Tibial artery (tissue), 4 donors: ENCODE data around the gene PARP8.

Experiments used
- DNase-seq, 2 donors: peaks; one replicate each; pipeline ENCODE4 v3.0.0-alpha.2; 2019
- H3K27ac ChIP-seq, 2 donors: fragments of 200-600 bp; sonication (generic) in 1 of 2; 1 replicate in 1 of 2; 2 replicates in 1 of 2; pipeline ENCODE4 v1.5.1; 2018 to 2019; ENCODE audit warnings: mild to moderate bottlenecking in 1 of 2
- H3K27me3 ChIP-seq, 2 donors: fragments of 200-600 bp; sonication (generic) in 1 of 2; one replicate each; pipeline versions ENCODE4 v1.5.1 to v1.6.0; 2016 to 2019
- H3K36me3 ChIP-seq, 3 donors: fragments of 200-600 bp; sonication (generic) in 2 of 3; one replicate each; pipeline ENCODE4 v1.5.1; 2016 to 2019; ENCODE audit warnings: mild to moderate bottlenecking in 2 of 3
- H3K4me1 ChIP-seq, 4 donors: fragments of 200-600 bp; sonication (generic) in 2 of 4; 1 replicate in 3 of 4; 2 replicates in 1 of 4; pipeline ENCODE4 v1.5.1; 2016 to 2019
- H3K4me3 ChIP-seq, 2 donors: fragments of 200-600 bp; sonication (generic) in 1 of 2; 1 replicate in 1 of 2; 2 replicates in 1 of 2; pipeline ENCODE4 v1.5.1; 2018 to 2019; ENCODE audit warnings: mild to moderate bottlenecking in 2 of 2
- H3K9me3 ChIP-seq, 3 donors: fragments of 200-600 bp; sonication (generic) in 1 of 3; one replicate each; pipeline ENCODE4 v1.5.1; 2016 to 2019
- intact Hi-C: fragments of 100-400 bp; cut with DNase I; formaldehyde crosslinking; loops from one replicate; pipeline ENCODE4 v1.15.0; 2023; ENCODE audit warnings: low total_unique reads
- TF ChIP-seq, protein P1 (sequence below), 2 experiments: fragments of 200-600 bp in 1 of 2; fragments of 450-650 bp in 1 of 2; IDR thresholded peaks; one replicate each; pipeline ENCODE4 v1.5.1; 2017 to 2019; ENCODE audit warnings: antibody characterized with exemption in 2 of 2, mild to moderate bottlenecking in 1 of 2, moderate library complexity in 1 of 2

The PARP8 gene

DNA sequence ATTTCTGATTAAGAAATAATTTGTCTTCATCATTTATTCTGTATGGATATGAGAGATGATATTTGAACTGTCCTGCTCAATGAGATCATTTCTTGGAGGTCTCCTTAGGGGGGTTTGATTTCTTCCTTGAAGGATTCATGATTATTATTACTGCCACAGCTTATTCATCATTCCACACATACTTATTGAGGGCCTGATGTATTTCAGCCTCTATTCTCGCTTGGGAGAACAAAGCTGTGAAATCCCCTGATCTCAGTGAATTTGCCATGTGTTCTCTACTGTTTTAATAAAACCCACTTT lies 36.9 kb downstream of the PARP8 start:
- Histone ChIP-seq H3K4me1 (peaks cover 0 to 10% (median 0%) of the 10 kb centered on the region in 4 donors), H3K27me3 (no peaks in the 10 kb centered on the region), H3K9me3 (no peaks in the 10 kb centered on the region), H3K27ac (no peak overlapping the region), H3K36me3 (no peaks in the 10 kb centered on the region), H3K4me3 (no peak overlapping the region)
- no peak for DNase-seq
- TF ChIP-seq, protein P1, sequence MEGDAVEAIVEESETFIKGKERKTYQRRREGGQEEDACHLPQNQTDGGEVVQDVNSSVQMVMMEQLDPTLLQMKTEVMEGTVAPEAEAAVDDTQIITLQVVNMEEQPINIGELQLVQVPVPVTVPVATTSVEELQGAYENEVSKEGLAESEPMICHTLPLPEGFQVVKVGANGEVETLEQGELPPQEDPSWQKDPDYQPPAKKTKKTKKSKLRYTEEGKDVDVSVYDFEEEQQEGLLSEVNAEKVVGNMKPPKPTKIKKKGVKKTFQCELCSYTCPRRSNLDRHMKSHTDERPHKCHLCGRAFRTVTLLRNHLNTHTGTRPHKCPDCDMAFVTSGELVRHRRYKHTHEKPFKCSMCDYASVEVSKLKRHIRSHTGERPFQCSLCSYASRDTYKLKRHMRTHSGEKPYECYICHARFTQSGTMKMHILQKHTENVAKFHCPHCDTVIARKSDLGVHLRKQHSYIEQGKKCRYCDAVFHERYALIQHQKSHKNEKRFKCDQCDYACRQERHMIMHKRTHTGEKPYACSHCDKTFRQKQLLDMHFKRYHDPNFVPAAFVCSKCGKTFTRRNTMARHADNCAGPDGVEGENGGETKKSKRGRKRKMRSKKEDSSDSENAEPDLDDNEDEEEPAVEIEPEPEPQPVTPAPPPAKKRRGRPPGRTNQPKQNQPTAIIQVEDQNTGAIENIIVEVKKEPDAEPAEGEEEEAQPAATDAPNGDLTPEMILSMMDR (IDR thresholded peaks at IDR 0.05), result no peak
- intact Hi-C loops, result no loop called here

DNA sequence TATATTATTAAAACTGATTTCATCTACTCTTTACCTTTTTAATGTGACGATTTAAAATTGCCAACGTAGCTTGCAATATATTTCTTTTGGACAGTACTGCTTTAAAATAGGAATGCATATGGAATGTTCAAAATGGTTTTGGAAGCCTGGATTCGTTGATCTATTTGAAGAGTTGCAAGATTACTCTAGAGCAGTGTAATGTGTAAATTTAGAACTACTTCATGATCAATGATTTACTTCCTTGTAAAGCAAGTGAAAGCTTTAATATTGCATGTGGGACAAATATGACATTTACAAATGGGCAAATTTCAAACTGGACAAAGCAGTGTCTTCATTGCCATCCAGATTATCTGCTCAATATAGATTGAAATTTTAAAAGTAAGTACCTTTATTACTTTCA lies 38.3 kb downstream of the PARP8 start:
- peaks cover 0 to 15% (median 0%) of the 10 kb centered on the region in 4 donors for H3K4me1 ChIP-seq
- TF ChIP-seq, protein P1 (IDR thresholded peaks at IDR 0.05), result no peak
- H3K36me3 ChIP-seq, result no peaks in the 10 kb centered on the region
- intact Hi-C loops, result no loop called here
- no peaks in the 10 kb centered on the region for H3K9me3 ChIP-seq
- no peak for DNase-seq
- no peak overlapping the region for H3K27ac ChIP-seq
- H3K27me3 ChIP-seq, result no peaks in the 10 kb centered on the region
- no peak overlapping the region for H3K4me3 ChIP-seq

GRCh38 chr5:50709471-50709870 lies 43.0 kb downstream of the PARP8 start:
- no peak overlapping the region for H3K4me3 ChIP-seq
- no peaks in the 10 kb centered on the region for H3K9me3 ChIP-seq
- no peak for DNase-seq
- H3K4me1 ChIP-seq, result peaks cover 0 to 21% (median 6%) of the 10 kb centered on the region in 4 donors
- no peak overlapping the region for H3K27ac ChIP-seq
- intact Hi-C loops, result no loop called here
- H3K36me3 ChIP-seq, result no peaks in the 10 kb centered on the region
- TF ChIP-seq, protein P1 (IDR thresholded peaks at IDR 0.05), result no peak
- H3K27me3 ChIP-seq, result no peaks in the 10 kb centered on the region

DNA sequence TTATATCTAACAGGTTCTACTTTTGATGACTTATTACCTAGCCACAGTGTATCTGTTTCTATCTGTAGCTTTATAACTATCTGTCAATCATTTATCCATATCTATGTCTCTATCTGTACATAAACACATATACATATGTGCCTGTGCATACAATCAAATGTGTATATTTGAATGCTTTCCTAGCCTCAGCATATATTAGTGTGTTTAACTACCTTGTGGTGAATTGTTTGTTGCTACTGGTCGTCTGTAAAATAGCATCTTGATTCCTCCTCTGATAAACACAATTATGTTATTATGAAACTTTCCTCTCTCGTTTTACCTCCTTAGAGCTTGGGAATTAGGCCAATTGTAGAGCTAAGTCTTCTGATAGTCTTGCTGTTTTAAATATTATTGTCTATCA lies 44.4 kb downstream of the PARP8 start:
- DNase-seq, result no peak
- Histone ChIP-seq H3K4me3 (no peak overlapping the region), H3K36me3 (no peaks in the 10 kb centered on the region), H3K27me3 (no peaks in the 10 kb centered on the region), H3K9me3 (no peaks in the 10 kb centered on the region), H3K27ac (no peak overlapping the region), H3K4me1 (peaks cover 0 to 16% (median 6%) of the 10 kb centered on the region in 4 donors)
- TF ChIP-seq, protein P1 (IDR thresholded peaks at IDR 0.05), result no peak
- intact Hi-C loops, result no loop called here

- H3K27me3 ChIP-seq, result no peaks in the 10 kb centered on the region
- intact Hi-C loops, result no loop called here
- no peaks in the 10 kb centered on the region for H3K9me3 ChIP-seq
- H3K4me3 ChIP-seq, result no peak overlapping the region
- TF ChIP-seq, protein P1 (IDR thresholded peaks at IDR 0.05), result no peak
- no peak for DNase-seq
- H3K27ac ChIP-seq, result no peak overlapping the region
- H3K4me1 ChIP-seq, result peaks cover 0 to 16% (median 6%) of the 10 kb centered on the region in 4 donors
- no peaks in the 10 kb centered on the region for H3K36me3 ChIP-seq
Measured at GRCh38 chr5:50711280-50711679, 44.8 kb downstream of the PARP8 start.

GRCh38 chr5:50712479-50712878 lies 46.0 kb downstream of the PARP8 start:
- H3K36me3 ChIP-seq, result no peaks in the 10 kb centered on the region
- H3K27me3 ChIP-seq, result no peaks in the 10 kb centered on the region
- DNase-seq, result no peak
- H3K4me3 ChIP-seq, result no peak overlapping the region
- peaks cover 0 to 16% (median 6%) of the 10 kb centered on the region in 4 donors for H3K4me1 ChIP-seq
- no peak overlapping the region for H3K27ac ChIP-seq
- H3K9me3 ChIP-seq, result no peaks in the 10 kb centered on the region
- TF ChIP-seq, protein P1 (IDR thresholded peaks at IDR 0.05), result no peak
- intact Hi-C loops, result no loop called here
